Fibroblast of villous mesenchyme (primary cell): ENCODE data around the gene SLC12A7. TPM values are rescaled to one million over a fixed set of nuclear protein-coding genes. Genes with fewer than 3 reads are reported as not detected.

Experiments used
- DNase-seq: peaks from one replicate; pipeline ENCODE4 v3.0.0-alpha.2; 2010; ENCODE audit warnings: low read depth
- H3K4me3 ChIP-seq: 2 replicates; pipeline ENCODE4 v1.5.1; 2011; ENCODE audit warnings: low read depth, mild to moderate bottlenecking, low read length
- total RNA-seq: library from RNA; depleted of rRNA; stranded (reverse); fragments of >200 nt; gene quantifications from 2 replicates; pipeline ENCODE4 v1.2.3, GENCODE V29; 2012
- TF ChIP-seq, protein P1 (sequence below): IDR thresholded peaks from 2 replicates; pipeline ENCODE4 v1.5.1; 2012; ENCODE audit warnings: low read depth, mild to moderate bottlenecking, low read length; ENCODE audit not compliant: insufficient read depth

Gene SLC12A7
- total RNA-seq, 1 donor, result 9.5 TPM

DNA sequence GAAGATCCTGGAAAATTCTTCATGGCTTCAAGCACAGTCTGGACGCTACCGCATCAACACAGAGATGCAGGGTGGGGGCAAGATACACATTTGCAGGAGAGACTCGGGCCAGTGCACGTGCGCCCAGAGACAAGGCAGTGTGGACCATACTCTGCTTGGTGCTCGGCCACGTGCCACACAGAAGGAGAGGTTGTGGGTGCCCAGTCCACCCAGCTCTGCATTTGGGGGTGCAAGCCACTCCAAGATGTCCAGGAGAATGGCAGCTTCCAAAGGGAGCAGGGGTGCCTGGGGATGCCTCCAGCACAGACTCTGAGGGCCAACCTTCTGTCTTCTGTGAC lies 99.0 kb downstream of the SLC12A7 start:
- DNase-seq, result no peak
- no peak overlapping the region for H3K4me3 ChIP-seq
- TF ChIP-seq, protein P1, sequence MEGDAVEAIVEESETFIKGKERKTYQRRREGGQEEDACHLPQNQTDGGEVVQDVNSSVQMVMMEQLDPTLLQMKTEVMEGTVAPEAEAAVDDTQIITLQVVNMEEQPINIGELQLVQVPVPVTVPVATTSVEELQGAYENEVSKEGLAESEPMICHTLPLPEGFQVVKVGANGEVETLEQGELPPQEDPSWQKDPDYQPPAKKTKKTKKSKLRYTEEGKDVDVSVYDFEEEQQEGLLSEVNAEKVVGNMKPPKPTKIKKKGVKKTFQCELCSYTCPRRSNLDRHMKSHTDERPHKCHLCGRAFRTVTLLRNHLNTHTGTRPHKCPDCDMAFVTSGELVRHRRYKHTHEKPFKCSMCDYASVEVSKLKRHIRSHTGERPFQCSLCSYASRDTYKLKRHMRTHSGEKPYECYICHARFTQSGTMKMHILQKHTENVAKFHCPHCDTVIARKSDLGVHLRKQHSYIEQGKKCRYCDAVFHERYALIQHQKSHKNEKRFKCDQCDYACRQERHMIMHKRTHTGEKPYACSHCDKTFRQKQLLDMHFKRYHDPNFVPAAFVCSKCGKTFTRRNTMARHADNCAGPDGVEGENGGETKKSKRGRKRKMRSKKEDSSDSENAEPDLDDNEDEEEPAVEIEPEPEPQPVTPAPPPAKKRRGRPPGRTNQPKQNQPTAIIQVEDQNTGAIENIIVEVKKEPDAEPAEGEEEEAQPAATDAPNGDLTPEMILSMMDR, result no peak

DNA sequence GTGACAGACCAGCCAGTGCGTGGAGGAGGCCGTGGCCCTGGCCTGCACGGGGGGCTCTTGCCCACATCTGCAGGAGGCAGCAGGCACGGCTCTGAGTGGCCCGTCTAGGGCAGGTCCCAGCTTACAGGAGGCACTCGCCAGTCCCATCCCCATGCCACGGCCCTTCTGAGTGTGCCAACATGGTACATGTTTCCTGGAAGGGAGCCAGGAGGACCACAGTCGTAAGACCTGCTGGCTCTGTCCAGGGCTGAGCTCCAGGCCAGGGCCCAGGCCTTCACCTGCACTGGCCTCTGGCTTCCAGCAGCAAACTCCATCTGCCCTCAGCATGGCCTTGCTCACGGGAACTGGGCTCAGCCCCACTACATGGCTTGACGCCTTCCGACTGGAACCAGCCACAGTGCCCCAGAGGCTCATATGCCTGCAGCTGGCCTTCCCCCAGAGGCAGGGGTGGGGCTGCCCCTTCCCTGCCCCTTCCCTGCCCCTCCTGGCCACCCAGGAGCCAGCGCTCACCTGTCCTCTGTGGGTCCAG lies 99.5 kb downstream of the SLC12A7 start:
- TF ChIP-seq, protein P1, result no peak
- no peak for DNase-seq
- H3K4me3 ChIP-seq, result no peak overlapping the region

DNA sequence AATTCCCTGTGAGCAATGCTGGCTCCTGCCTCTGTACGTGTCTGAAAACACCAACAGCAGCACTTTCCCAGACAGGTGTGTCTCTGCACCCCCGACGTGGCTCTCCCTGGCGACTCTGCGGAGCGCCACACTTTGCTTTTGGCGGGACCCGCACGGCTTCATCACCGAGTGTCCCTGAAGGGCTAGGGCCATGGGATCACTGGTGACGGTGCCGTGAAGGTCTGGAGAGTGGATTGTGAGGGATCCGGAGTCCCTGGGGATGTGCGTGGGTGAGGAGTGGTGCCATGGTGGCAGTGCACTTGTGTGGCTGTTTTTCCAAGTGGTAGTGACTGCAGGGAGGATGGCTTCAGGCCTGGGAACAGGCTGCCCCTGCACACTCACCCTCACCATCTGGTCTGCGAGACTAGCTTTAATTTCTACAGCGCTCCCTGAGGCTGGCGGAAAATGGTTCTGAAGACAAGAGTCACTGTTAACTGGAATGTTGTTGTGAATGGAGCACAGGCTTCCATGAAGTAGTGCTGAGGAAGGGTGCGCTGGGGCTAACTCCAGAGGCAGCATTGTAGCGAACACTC lies 100.0 kb downstream of the SLC12A7 start:
- DNase-seq, result no peak
- H3K4me3 ChIP-seq, result no peak overlapping the region
- TF ChIP-seq, protein P1, result no peak

GRCh38 chr5:1011226-1011631 lies 100.6 kb downstream of the SLC12A7 start:
- no peak overlapping the region for H3K4me3 ChIP-seq
- TF ChIP-seq, protein P1, result peak; percentile 40
- DNase-seq, result no peak

GRCh38 chr5:1010641-1011046 lies 101.2 kb downstream of the SLC12A7 start:
- TF ChIP-seq, protein P1, result no peak
- no peak for DNase-seq
- H3K4me3 ChIP-seq, result no peak overlapping the region

- peak; percentile 14 for DNase-seq
- H3K4me3 ChIP-seq, result peak overlapping the region; percentile 54
- TF ChIP-seq, protein P1, result peak; percentile 20
Measured at GRCh38 chr5:1010181-1010510, 101.7 kb downstream of the SLC12A7 start.

DNA sequence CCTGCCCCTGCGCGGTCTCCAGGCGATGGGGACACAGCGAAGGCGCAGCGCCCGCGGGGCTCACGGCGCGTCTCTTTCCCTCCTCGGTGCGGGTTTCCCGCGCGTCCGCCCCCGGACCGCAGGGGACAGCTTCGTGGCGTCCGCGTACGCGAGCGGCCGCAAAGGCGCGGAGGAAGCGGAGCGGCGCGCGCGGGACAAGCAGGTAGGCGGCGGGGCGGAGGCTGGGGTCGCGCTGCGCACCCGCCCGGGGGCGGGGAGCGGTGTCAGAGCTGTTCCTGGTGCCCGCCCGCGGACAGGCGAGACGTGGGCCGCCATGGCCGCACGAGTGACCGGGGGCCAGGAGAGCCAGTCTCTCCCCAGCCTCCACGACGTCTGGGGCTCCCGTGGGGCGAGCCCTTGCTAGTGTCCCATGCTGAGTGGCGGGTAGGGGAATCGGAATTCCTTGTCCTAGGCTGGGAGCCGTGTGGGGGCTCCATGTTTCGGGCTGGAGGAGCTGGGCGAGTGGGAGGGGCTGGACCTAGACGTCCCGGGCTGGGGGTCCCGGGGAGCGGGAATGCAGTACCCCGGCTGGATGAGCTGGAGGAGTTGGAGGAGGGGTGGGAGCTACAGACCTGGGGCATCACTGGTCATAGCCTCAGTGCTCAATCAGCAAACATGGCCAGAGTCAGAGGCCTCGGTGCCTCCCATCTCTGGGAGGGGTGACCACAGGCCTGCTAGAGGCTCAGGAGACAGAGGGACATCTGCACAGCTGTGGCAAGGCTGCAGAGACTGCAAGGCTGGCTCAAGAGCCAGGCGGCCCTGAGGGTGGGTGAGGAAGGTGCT lies 102.3 kb downstream of the SLC12A7 start:
- peak overlapping the region; percentile 54 for H3K4me3 ChIP-seq
- TF ChIP-seq, protein P1, result no peak
- DNase-seq, result no peak
